ENCODE results near the gene BLOC1S1. TPM values are rescaled to one million over a fixed set of nuclear protein-coding genes. Genes with fewer than 3 reads are reported as not detected.

BLOC1S1 gene
- total RNA-seq, 2 experiments from 2014 or later, result 139 to 152 TPM

GRCh38 chr12:55746174-55746912 is 30.5 kb downstream of the BLOC1S1 start:
- Histone ChIP-seq H3K36me3 (ENCODE audit: insufficient read depth, low read length) (peaks cover 40% of the 10 kb centered on the region; the same call in 1 of the 2 replicates), H3K4me2 (ENCODE audit: low read length) (peak overlapping the region; percentile 100), H3K27ac (ENCODE audit: low read depth, low read length, poor library complexity, severe bottlenecking) (peak overlapping the region; percentile 43), H4K20me1 (ENCODE audit: insufficient read depth, low read length) (peaks cover 17% of the 10 kb centered on the region; the same call in 1 of the 2 replicates), H3K4me1 (ENCODE audit: insufficient read depth, low read length, poor library complexity, severe bottlenecking) (peaks cover 40% of the 10 kb centered on the region), H2AFZ (ENCODE audit: low read length) (no peak overlapping the region), H3K9me3 (ENCODE audit: low read length) (no peaks in the 10 kb centered on the region), H3K79me2 (ENCODE audit: insufficient read depth, low read depth, low read length) (peaks cover 18% of the 10 kb centered on the region; the same call in 1 of the 2 replicates), H3K4me3 (ENCODE audit: low read depth, low read length, poor library complexity, severe bottlenecking) (peak overlapping the region; percentile 91), H3K9me2 (ENCODE audit: insufficient read depth, low read length) (no peaks in the 10 kb centered on the region)
- intact Hi-C loops (cut with micrococcal nuclease; ENCODE audit: unreplicated experiment), result no loop called here
- POLR2A ChIA-PET, result interaction anchor here (0.6 to 3.7 kb wide), 7 partner anchors 8 to 298 kb away, joined by 3 to 12 read pairs (median 4); partner anchors contain the start of genes ORMDL2, PYM1 and SARNP
- no TSS peak for BruUV-seq (replicated peaks)
- no peak for DNase-seq (ENCODE audit: low spot score)
- TF ChIP-seq EZH2phosphoT487 (IDR thresholded peaks at IDR 0.05; ENCODE audit: borderline replicate concordance, low read depth, low read length), result no peak
- no peak for TF ChIP-seq CTCF (conservative IDR thresholded peaks at IDR 0.05; ENCODE audit: low read length)
- CTCF ChIA-PET (ENCODE audit: unreplicated experiment), result no interaction called here

DNA sequence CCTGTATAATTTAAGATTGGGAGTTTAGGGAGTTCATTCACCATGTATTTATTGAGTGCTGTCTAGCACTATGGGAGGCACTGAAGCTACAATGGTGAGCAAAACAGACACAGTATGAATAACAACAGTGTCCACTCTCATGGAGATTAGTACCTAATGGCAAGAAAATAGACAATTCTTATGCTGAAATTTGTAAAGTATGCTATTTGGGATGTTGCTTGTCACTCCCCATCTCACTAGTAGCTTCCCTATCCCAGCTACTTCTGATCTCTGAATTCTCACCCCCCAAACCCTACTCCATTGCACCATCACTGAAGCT is 31.0 kb downstream of the BLOC1S1 start:
- Histone ChIP-seq H3K36me3 (ENCODE audit: insufficient read depth, low read length) (peaks cover 46% of the 10 kb centered on the region; the same call in 1 of the 2 replicates), H4K20me1 (ENCODE audit: insufficient read depth, low read length) (peaks cover 17% of the 10 kb centered on the region; the same call in 1 of the 2 replicates), H3K9me2 (ENCODE audit: insufficient read depth, low read length) (no peaks in the 10 kb centered on the region), H3K4me3 (ENCODE audit: low read depth, low read length, poor library complexity, severe bottlenecking) (no peak overlapping the region), H2AFZ (ENCODE audit: low read length) (no peak overlapping the region), H3K27ac (ENCODE audit: low read depth, low read length, poor library complexity, severe bottlenecking) (peak overlapping the region; percentile 43), H3K4me1 (ENCODE audit: insufficient read depth, low read length, poor library complexity, severe bottlenecking) (peaks cover 39% of the 10 kb centered on the region), H3K79me2 (ENCODE audit: insufficient read depth, low read depth, low read length) (peaks cover 18% of the 10 kb centered on the region; the same call in 1 of the 2 replicates), H3K9me3 (ENCODE audit: low read length) (no peaks in the 10 kb centered on the region), H3K4me2 (ENCODE audit: low read length) (0 out of 2 replicates have a peak overlapping the region, but pooled peaks have one; percentile 100)
- no peak for TF ChIP-seq EZH2phosphoT487 (IDR thresholded peaks at IDR 0.05; ENCODE audit: borderline replicate concordance, low read depth, low read length)
- no peak for TF ChIP-seq CTCF (conservative IDR thresholded peaks at IDR 0.05; ENCODE audit: low read length)
- POLR2A ChIA-PET, result interaction anchor here (0.7 to 2.0 kb wide), 8 partner anchors 9 to 298 kb away, joined by 3 to 8 read pairs (median 4); partner anchors contain the start of genes ORMDL2 and SARNP
- CTCF ChIA-PET (ENCODE audit: unreplicated experiment), result interaction anchor here (0.5 kb wide), 1 partner anchor 76 kb away, joined by 4 read pairs; no protein-coding TSS in a partner anchor
- no TSS peak for BruUV-seq (replicated peaks)
- intact Hi-C loops (cut with micrococcal nuclease; ENCODE audit: unreplicated experiment), result no loop called here
- no peak for DNase-seq (ENCODE audit: low spot score)

Measured in OCI-LY7 (cell line).